ENCODE data around the gene SP3.

DNA sequence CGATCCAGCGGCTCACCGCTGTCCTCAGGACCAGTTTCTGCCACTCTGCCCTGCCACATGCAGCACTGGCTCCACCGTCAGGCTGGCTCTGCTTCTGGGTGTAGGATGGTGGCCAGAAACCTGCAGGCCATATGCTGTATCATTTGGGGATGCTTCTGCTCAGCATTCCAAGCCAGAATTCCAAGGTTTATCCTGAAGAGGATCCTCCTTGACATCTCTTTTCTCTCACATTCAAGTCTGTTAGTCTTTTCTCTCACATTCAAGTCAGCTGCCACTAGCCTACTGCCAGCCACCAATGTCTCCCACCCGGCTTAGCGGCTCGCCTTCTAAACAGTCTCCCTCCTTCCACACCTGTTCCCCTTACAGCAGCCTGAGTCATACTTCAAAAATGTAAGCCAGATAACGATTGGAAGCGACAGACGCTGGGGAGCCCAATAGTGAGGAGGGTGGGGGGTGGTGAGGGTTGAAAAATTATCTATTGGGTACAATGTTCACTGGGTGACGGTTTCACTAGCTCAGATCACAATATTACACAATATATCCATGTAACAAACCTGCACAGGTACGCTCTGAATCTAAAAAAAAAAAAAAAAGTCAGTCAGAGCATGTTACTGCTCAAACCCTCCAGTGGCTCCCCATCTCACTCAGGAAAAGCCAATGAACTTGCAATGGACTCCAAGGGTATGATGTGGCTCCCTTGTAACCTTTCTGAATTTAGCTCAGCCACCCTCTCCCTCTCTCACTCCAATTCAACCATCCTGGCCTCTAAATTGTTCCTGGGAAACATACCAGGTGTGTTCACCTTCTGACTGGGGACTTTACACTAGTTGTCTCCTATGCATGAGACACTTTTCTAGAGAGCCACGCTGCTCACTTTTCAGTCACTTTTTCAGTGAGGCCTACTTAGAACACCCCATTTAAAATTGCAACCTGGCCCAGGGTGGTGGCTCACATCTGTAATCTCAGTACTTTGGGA is 38.8 kb upstream of the SP3 start:
- TF ChIP-seq, protein P1, sequence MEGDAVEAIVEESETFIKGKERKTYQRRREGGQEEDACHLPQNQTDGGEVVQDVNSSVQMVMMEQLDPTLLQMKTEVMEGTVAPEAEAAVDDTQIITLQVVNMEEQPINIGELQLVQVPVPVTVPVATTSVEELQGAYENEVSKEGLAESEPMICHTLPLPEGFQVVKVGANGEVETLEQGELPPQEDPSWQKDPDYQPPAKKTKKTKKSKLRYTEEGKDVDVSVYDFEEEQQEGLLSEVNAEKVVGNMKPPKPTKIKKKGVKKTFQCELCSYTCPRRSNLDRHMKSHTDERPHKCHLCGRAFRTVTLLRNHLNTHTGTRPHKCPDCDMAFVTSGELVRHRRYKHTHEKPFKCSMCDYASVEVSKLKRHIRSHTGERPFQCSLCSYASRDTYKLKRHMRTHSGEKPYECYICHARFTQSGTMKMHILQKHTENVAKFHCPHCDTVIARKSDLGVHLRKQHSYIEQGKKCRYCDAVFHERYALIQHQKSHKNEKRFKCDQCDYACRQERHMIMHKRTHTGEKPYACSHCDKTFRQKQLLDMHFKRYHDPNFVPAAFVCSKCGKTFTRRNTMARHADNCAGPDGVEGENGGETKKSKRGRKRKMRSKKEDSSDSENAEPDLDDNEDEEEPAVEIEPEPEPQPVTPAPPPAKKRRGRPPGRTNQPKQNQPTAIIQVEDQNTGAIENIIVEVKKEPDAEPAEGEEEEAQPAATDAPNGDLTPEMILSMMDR (IDR thresholded peaks at IDR 0.05): no peak
- no peak for TF ChIP-seq EZH2 (IDR thresholded peaks at IDR 0.05)
- no peak for TF ChIP-seq EZH2phosphoT487 (IDR thresholded peaks at IDR 0.05)
